ENCODE data around the gene CD300LD.
"Not testable (repeated sequence)": the region's sequence is repeated elsewhere in the genome, so short reads cannot be mapped to it uniquely, and the experiment has no call there.

Gene CD300LD

DNA sequence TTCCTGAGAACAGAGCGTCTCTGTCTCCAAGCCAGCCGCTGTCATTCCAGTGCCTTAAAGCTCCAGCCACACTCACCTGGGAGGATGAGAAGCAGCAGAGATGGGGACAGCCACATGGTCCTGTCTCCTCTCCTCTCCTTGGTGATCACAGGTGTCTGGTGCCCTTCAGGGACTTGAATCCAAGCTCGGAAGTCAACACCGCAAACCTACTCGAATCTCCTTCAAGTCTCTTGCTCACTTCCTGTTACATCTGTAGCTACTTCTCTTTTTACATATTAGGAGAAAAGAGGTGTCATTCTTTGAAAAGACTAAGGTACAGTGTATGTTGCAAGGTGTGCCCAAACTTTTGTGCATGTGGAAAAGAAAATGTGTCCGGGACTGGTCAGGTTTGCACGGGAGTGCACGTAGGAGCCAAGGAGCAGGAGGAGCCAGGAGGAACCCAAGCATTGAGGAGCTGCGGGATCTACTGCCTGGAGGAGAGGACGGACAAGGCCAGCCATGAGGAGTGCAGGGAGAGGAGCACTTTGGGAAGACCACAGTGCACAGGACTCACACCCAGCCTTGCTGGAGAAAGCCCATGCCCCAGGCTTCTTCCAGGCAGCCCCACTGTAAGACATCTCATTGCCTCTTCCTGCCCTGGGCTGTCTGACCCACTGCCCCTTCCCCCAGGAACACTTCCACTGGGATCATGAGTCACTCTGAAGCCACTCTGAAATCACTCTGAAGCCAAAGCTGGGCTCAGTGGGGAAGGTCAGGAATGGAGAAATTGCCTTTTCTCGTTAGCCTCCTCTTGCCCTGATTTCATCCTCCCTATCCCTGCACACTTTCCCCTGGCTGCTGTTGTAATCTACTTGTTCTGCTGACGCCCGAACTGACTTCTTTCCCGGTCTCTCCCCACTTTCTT lies at the start of gene CD300LD:
Gene CD300LD (minus strand): TSS at position 197 of the 904 bp plus-strand sequence. CDS start 81 bp downstream, at position 116.
- DNase-seq = no peak

DNA sequence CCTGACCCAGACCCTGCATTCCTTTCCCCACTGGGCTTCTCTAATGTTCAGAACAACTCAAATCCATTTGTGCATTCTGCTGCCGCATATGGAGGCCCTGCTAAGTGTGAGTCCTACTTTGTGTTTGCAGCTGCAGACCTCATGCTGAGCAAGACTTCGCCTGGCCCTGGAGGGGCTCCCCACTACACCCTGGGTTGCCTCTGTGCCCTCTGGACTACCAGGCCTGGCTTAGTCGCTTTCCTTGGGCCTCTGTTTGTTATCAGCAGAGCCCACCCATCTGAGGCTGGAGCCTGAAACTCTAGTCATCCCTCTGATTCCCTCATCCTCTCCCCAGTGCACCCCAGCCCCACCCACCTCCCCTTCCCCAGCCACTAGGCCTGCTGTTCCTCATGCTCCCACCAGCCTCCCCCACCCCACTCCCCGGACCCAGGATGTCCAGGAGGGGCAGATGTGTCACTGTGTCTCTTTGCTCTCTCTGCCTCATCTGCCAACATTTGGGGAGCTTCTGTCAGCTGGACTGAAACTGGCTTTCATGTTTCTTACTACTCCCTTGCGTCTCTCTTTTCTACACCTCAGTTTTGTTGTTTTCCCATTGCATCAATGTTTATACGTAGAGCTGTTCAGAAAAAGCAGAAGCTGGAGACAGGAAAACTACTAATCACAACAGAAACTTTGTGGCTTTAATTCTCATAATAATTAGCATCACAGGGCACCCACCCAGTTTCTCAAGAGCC lies 49.3 kb upstream of the CD300LD start:
- no peak for DNase-seq

DNA sequence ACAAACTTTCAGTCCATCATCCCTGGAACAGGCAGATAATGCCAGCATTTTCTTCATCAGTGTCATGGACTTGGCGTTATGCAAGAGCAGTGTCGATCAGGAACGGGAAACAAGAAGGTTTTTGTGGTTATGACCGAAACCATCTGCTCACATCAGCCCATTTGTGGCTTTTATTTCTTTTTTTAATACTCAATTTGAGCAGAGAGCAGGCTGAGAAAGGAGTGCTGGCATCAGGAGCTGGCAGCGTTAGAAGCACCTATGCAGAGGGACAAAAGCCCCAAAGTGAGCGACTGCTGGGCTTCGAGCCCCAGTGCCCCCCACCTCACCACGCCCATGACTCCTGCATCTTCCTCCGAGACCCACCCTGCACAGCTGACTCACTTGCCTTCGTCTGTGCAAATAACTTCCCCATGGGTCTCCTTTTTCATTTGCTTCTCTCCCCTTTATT lies 47.6 kb upstream of the CD300LD start:
- no peak for DNase-seq

DNA sequence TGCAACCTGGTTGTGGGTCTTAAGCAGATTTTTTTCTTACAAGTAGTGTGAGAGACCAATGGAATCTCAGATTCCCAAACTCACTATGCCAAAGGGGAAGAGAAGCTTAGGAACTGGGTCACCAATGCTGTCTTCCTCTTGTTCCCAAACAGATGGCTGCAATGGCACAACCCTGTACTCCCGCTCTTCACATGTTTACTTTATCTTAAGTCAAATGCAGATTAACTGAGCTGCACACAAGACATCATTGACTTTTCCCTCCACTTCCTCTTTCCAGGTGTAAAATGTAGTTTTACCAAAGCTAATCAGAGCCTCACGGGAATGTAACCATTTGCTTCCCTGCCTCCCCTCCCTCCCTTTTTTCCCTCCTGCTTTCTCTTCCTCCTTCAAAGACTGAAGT lies 45.8 kb upstream of the CD300LD start:
- no peak for DNase-seq

DNA sequence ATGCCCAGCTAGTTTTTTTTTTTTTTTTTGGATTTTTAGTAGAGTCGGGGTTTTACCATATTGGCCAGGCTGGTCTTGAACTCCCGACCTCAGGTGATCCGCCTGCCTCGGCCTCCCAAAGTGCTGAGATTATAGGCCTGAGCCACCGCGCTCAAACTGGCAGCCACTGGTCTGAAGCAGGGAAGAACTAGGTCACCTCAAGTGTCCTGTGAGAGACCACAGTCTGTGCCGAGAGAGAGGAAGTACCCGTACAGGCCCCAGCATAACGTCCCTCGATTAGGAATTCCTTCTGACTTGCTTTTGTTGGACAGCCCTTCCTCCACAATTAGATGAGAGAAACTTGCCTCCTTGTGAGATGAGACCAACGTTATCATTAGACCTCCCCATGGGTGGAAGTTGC lies 45.2 kb upstream of the CD300LD start:
- DNase-seq = no peak

DNA sequence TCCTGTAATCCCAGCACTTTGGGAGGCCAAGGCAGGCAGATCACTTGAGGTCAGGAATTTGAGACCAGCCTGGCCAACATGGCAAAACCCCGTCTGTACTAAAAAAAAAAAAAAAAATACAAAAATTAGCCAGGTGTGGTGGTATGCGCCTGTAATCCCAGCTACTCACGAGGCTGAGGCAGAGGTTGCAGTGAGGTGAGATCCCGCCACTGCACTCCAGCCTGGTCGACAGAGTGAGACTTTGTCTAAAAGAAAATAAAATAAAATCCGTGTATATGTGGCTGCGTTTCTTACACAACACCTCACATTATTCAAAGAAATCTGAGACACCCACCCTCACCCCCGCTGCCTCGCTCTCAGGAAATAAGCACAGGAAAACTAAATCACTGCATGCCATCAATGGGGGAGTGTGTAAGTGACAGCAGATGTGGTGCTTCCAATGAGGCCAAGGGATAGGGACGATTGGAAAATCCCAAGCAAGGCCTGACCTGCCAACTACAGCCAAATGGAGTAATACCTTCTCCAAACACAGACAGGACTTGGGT lies 44.5 kb upstream of the CD300LD start:
- DNase-seq = not testable (repeated sequence)

DNA sequence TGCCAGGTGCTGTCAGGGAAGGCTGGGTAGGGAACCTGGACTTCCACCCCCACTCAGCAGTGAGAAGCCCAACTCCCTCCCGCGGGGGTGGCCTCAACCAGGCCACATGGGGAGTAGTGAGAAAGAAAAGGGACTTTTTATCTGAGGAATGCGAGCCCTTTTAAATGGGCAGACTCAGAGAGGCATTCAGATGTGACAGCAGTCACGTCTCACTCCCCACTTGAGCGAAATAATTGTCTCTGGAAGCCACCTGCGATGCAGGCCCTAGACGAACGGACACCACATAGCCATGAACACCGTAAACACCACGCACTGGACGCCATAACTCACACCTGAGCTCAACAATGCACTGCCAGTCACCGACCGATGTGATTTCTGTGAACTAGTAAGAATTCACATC lies 43.3 kb upstream of the CD300LD start:
- no peak for DNase-seq

DNA sequence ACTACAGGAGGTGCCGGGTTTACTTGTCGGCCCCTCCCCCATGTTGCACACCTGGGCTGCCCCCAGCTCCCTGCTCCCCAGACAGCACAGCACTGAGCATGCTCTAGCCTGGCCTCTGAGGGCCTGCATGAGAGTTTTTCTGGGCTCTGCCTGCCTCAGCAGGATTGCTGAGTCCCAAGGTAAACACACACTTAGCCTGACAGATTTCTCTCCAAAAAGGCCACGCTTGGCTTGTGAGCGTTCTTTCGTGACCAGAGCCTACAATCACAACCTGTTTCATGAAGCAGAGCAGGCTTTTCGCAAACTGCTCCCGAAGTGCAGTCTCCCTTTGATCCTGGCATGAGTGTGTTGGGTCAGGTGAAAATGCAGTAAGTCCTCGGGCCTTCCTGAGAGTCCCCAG lies 41.2 kb upstream of the CD300LD start:
- no peak for DNase-seq

DNA sequence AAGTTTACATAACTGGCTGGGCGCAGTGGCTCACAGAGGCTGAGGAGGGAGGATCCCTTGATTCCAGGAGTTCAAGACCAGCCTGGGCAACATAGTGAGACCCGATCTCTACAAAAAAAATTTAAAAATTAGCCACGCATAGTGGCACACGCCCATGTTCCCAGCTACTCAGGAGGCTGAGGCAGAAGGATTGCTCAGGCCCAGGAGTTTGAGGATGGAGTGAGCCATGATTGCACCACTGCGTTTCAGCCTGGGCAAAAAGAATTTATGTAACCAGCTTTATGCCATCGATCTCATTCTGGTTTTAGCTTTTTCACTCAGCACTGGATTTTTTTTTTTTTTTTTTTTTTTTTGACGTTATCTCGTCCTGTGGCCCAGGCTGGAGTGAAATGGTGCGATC lies 40.5 kb upstream of the CD300LD start:
- DNase-seq = no peak

DNA sequence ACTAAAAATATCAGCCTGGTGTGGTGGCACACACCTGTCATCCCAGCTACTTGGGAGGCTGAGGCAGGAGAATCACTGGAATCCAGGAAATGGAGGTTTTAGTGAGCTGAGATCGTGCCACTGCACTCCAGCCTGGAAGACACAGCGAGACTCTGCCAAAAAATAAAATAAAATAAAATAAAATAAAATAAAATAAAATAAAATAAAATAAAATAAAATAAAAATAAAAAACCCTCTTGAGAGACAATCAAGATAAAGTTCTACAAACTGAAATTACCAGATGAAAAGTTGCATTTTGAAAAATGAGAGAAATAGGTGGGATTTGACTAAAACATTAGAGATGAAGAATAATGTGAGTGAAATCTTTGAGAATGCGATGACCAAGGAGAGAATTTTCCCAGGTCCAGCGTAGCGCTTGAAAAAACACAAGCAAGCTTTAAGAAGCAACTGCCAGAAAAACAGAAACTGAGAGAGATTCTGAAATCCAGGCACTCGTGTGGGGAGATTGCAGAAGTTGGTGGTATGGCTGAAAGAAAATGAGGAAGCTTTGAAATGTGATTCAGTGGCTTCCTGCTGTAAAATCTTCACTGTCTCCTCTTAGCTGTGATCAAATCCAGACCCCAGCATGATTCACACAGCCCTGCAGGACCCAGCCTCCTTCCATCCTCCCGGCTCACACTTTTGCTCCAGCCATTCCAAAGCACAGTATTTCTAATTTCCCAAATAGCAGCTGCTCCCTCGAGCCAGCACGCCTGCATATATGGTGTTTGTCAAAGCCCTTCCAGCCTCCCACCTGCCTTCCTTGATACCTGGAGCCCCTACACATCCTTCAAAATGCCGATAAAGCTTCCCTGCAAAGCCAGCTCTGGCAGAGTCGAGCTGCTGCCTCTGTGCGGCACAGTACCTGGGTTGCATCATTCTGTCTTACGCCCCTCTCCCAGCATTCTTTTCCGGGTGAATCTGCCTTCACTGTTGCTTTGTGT lies 39.7 kb upstream of the CD300LD start:
- DNase-seq = no peak

DNA sequence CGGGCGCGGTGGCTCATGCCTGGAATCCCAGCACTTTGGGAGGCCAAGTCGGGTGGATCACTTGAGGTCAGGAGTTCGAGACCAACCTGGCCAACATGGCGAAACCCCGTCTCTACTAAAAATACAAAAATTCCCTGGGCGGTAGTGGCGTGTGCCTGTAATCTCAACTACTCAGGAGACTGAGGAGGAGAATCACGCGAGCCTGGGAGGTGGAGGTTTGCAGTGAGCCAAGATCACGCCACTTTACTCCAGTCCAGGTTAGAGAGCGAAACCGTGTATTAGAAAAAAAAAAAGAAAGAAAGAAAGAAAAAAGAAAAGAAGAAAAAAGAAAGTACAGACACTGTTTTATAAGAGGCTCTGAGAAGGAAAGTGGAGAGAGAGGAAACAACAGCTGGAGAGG lies 38.2 kb upstream of the CD300LD start:
- not testable (repeated sequence) for DNase-seq

DNA sequence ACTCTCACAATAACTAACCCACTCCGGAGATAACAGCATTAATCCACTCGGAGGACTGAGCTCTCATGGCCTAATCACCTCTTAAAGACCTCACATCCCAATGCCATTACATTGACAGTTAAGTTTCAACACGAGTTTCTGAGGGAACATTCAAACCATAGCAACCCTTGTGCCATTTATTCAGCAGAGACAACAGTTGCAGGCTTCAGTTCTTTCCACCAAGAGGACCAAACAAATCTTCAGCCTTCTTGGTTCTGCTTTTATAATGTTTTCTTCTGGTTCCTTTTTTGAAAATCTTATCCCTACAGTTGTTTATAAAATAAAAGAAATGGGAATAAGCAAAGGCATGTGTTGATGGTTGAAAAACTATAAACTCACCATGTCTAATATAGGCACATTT lies 33.6 kb upstream of the CD300LD start:
- no peak for DNase-seq

DNA sequence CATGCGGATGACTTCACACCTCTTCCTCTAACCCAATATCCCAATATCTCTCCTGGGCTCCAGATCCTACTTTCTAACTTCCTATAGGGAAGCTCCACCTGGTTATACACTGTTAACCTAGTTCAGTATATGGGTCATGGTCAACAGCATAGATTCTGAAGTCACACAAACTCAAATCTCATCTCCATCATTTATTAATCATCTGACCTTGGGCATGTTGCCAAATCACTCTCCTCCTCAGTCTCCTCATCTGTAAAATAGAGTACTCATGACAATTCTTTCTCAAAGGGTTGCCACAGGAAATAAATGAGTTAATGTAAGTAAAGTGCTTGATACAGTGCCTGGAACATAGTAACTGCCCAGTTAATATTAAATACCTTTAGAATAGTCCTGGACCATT lies 32.0 kb upstream of the CD300LD start:
- no peak for DNase-seq

DNA sequence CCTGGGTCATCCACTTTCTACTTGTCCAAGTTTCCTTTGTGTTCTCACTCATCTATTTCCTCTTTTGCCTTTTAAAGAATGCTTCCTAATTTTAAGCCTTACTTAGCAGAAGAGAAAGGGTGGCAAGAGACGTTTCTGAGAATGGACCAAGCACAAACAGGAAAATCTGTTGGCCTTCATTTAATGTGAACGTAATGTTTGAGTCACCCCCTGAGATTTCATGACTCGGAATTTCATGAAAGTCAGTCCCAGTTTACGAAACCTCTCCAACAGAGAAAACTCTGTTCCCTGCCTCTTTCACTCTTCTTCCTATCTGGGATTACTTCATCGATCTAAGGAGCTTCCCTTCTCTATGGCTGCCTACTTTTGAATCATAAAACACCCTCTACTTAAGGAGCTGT lies 31.6 kb upstream of the CD300LD start, which contains the start of gene CD300E:
Gene CD300E (minus strand): TSS at position 46 of the 401 bp plus-strand sequence. CDS start 117 bp downstream, outside the sequence.
- no peak for DNase-seq

DNA sequence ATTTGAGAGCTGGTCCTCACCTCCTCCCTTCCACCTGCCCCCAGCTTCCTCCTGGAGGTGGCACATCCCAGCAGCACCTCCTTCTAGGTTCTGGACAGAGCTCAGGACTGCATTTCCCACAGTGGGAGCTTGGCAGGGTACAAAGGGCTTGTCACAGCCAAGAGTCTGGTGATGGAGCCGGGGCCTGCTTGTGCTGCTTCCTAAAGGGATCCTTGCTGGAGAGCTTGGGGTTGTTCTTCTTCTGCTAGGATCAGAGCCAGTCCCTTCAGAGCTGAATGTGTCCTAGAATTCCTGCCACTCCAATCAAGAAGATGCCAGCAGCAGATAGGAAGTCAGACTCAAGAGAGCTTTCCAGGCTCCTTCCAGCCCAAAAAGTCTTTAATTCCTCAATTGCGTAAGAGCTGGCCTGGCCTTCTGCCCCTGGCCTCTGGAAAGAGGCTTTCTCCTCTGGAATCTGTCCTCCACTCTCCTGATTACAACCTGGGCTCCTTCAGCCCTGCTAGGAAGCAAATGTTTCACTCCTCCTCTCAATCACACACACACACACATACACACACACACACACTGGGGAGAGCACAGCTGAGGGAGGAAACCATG lies 27.1 kb upstream of the CD300LD start:
- no peak for DNase-seq

DNA sequence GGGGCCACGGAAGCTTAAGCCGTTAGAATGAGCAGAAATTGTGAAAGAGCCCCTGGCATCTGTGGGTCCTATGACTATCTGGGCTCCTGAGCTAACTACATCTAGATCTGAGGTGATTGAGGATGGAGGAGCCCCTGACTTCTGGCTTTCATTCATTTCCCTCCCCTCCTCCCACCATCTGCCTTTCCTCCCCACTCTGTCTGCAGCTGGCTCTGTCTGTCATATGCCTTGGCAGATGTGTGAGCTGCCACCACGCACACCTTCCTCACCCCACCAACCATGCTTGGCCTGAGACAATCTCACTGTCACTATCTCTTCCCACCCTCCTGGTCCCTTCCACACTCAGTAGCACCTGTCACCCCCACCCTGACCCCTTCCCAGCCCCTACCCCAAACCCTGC lies 26.4 kb upstream of the CD300LD start:
- no peak for DNase-seq

DNA sequence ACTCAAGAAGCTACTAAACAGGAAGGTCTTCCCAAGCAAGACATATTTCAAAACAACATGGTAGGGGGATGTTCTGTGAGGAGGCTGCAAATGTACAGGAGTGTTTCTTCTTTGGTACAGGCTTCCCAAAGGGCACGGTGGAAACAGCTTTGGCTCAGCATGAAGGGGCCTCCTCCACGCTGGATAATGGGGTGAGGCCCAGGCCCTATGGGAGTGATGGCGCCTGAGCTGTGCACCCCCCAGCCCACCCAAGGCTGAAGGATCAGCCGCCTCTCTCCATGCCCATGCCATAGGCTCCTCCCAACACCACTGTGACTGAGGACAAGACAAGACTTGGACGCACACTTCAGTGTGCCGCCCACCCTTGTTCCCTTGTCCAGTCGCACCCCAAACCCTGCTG lies 24.6 kb upstream of the CD300LD start:
- no peak for DNase-seq

DNA sequence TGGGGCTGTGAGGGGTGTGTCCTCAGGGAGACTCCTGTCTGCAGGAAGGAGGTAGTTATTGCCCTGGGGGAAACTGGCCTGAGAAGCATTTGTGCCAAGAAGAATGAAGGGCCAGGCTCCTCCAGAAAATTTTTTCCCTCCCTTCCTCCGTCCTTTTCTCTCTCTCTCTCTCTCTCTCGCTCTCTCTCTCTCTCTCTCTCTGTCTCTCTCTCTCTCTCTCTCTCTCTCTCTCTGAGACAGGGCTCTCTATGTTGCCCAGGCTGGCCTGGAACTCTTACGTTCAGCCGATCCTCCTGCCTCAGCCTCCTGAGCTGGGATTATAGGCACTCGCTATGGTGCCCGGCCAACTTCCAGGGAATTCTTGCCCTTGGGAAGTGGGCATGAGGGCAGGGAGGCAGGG lies 20.0 kb upstream of the CD300LD start:
- DNase-seq = no peak

DNA sequence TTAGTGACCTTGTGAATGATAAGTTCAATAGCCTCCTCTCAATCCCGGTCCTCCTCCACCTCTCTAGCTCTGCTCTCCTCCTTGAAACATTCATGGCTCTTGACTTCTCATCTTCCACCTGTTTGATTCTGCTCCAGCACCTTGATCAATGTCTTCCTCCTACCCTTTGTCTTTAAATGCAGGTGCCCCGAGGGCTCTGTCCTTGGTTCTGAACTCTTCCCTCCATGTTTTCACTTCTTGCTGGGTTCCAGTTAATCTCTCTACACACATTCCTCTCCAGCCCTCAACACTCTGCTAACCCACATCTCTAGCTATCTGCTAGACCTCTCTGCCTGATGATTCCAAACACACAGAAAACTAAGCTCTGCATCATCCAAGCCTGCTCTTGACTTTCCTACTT lies 18.0 kb upstream of the CD300LD start:
- DNase-seq = no peak

DNA sequence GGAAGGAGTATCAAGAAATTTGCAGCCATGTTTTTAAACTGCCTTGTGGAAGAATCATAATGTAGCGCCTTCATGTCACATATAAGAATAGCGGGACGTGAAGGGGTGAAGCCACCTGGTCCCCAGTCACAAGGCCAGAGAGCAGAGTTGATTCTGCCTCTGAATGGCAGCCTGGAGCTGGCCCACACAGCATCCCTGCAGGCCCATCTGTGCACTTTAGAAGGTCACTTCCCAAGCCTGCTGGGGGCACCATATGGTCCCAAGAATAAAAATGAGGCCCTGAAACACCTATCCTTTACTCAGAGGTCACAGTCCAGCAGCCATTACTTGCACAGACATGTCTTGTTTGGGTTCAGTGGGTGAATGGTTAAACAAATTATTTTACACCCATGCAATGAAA lies 16.4 kb upstream of the CD300LD start:
- DNase-seq = no peak

DNA sequence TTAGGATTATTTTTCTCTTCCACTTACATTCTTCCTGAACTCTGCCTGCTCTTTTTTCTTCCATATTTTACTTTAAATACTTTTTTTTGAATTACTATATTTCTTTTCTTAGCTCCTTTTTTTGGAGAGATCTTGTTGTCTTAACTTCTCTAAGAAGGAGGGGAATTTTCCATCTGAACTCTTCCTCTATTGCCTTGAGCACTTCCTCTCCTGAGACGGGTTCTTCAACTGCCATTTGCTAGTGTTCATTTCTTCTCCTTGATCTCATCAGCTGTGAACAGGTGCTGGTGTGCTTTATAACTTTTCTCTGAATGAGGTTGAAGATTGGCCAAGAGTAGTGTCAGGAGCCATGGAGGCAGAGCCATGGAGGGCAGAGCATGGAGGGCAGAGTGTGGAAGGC lies 15.1 kb upstream of the CD300LD start:
- no peak for DNase-seq

DNA sequence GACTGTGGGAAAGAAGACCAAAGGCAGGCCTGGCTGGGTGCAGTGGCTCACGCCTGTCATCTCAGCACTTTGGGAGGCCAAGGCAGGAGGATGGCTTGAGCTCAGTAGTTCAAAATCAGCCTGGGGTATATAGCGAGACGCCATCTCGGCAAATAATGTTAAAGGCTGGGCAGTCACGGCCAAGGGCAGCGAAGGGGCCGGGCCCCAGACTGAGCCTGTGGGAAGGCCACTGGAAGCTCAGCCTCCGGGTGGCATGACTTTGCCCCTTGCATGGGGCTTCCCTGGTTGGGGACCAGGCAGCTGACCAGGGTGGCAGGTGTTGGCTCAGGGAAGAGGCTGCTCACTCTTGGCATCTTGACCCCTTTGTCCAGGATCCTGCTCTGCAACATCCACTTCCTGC lies 14.0 kb upstream of the CD300LD start:
- no peak for DNase-seq
